Mammary epithelial cell (primary cell): ENCODE measurements around the gene ENTPD6.

Experiments
- CTCF ChIP-seq, 2 donors: IDR thresholded peaks in 1 of 2; conservative IDR thresholded peaks in 1 of 2; 2 replicates each; pipeline ENCODE4 v1.5.1; 2011 to 2012; ENCODE audit warnings: inconsistent platforms in 2 of 2, low read length in 2 of 2, mild to moderate bottlenecking in 2 of 2, control low read depth in 1 of 2, low read depth in 1 of 2; ENCODE audit not compliant: insufficient read depth in 1 of 2; ENCODE audit errors: extremely low read depth in 1 of 2
- EZH2 ChIP-seq: IDR thresholded peaks from 2 replicates; pipeline ENCODE4 v1.6.1; 2012; ENCODE audit warnings: low read length, inconsistent platforms, borderline replicate concordance

- TF ChIP-seq CTCF (conservative IDR thresholded peaks at IDR 0.05 in 1 of 2, IDR thresholded peaks at IDR 0.05 in 1 of 2; ENCODE audit: extremely low read depth in 1 of 2, insufficient read depth in 1 of 2, low read depth in 1 of 2, low read length in 2 of 2): no peak
- no peak for TF ChIP-seq EZH2
Observed at GRCh38 chr20:25197870-25198190, 2.3 kb downstream of the ENTPD6 start.
